A673 (cell line): Measurements from ENCODE around the gene ATRNL1. TPM values are rescaled to one million over a fixed set of nuclear protein-coding genes. Genes with fewer than 3 reads are reported as not detected.
"Not testable (repeated sequence)": the region's sequence is repeated elsewhere in the genome, so short reads cannot be mapped to it uniquely, and the experiment has no call there.

Experiments used
- BruUV-seq: library from RNA; stranded (reverse); fragments of 400-500 nt; replicated peaks from 2 replicates; lab custom pipeline; 2021; lab: Mats Ljungman, UMichigan
- CTCF ChIA-PET: fragments of 300-600 bp; sonication (Branson Sonifier 250); formaldehyde crosslinking; loops from one replicate; lab custom pipeline; 2022; ENCODE audit warnings: antibody characterized with exemption; lab: Charles Lee
- POLR2A ChIA-PET: fragments of 300-600 bp; sonication (Branson Sonifier 250); formaldehyde crosslinking; loops from one replicate; lab custom pipeline; 2022; ENCODE audit warnings: antibody characterized with exemption; ENCODE audit not compliant: low non-redundant PET; lab: Charles Lee
- DNase-seq: peaks from one replicate; pipeline ENCODE4 v3.0.0-alpha.2; 2015; ENCODE audit warnings: low spot score
- H3K27ac ChIP-seq: fragments of 200-600 bp; sonication (generic); 2 replicates; pipeline ENCODE4 v1.5.1; 2016; ENCODE audit warnings: mixed run types, low read depth, mild to moderate bottlenecking, mixed read lengths, antibody characterized with exemption, low read length; ENCODE audit not compliant: poor library complexity, severe bottlenecking
- H3K27me3 ChIP-seq: fragments of 200-600 bp; sonication (generic); replicated peaks from 2 replicates; pipeline ENCODE4 v1.6.1; 2017; ENCODE audit warnings: mixed run types, low read depth, mild to moderate bottlenecking, mixed read lengths, antibody characterized with exemption, low read length; ENCODE audit not compliant: insufficient read depth, poor library complexity
- H3K36me3 ChIP-seq: fragments of 200-600 bp; sonication (generic); 2 replicates; pipeline ENCODE4 v1.6.1; 2016; ENCODE audit warnings: mixed run types, mild to moderate bottlenecking, mixed read lengths, antibody characterized with exemption, low read length; ENCODE audit not compliant: insufficient read depth, poor library complexity, severe bottlenecking
- H3K4me1 ChIP-seq: fragments of 200-600 bp; sonication (generic); 2 replicates; pipeline ENCODE4 v1.6.1; 2017; ENCODE audit warnings: mixed run types, mild to moderate bottlenecking, mixed read lengths, antibody characterized with exemption, low read length; ENCODE audit not compliant: insufficient read depth, poor library complexity, severe bottlenecking
- H3K4me3 ChIP-seq: fragments of 200-600 bp; sonication (generic); 2 replicates; pipeline ENCODE4 v1.5.1; 2016; ENCODE audit warnings: low read depth, mixed run types, mild to moderate bottlenecking, mixed read lengths, low read length; ENCODE audit not compliant: poor library complexity, severe bottlenecking
- H3K9me3 ChIP-seq: fragments of 200-600 bp; sonication (generic); 2 replicates; pipeline ENCODE4 v1.6.1; 2016; ENCODE audit warnings: mixed run types, low read depth, mild to moderate bottlenecking, mixed read lengths, antibody characterized with exemption, low read length; ENCODE audit not compliant: poor library complexity, severe bottlenecking
- EZH2 ChIP-seq: fragments of 200-600 bp; sonication (generic); IDR thresholded peaks from 2 replicates; pipeline ENCODE4 v1.6.1; 2017; ENCODE audit warnings: borderline replicate concordance, low read depth, mild to moderate bottlenecking, mixed read lengths, antibody characterized with exemption, low read length; ENCODE audit not compliant: poor library complexity, severe bottlenecking
- intact Hi-C: fragments of 100-400 bp; cut with micrococcal nuclease; formaldehyde crosslinking; loops from one replicate; pipeline ENCODE4 v1.10.0; 2022; ENCODE audit not compliant: unreplicated experiment
- total RNA-seq: library from RNA; stranded (reverse); gene quantifications from 2 replicates; pipeline ENCODE4 v1.2.3, GENCODE V29; 2021
- TF ChIP-seq, protein P1 (sequence below): fragments of 300-800, 200-600 bp; sonication (generic); conservative IDR thresholded peaks from 2 replicates; pipeline ENCODE4 v1.5.1; 2017; ENCODE audit warnings: low read depth, mild to moderate bottlenecking, antibody characterized with exemption, low read length, moderate library complexity, mixed read lengths

ATRNL1 gene
- total RNA-seq, 1 experiment from 2014 or later, result 3.0 TPM

DNA sequence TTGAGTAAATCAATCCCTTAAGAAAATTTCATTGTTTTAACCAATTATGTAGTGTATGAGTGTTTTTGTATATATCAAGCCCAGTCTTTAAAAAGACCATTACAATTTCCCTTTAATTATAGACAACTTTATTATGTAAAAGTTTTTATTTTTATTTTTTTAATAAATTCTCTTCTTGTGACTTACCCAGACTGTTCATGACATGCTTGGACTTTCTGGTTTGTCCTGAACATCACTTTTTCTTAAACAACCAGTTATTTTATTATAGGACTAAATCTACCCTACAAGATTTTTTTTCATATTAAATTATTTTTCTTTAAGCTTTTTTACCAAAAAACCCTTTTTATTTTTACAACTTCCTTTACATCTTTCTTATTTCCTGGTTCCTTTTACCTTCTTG lies 410.4 kb downstream of the ATRNL1 start:
- CTCF ChIA-PET, result no interaction called here
- BruUV-seq, result no TSS peak
- intact Hi-C loops, result no loop called here

GRCh38 chr10:115514895-115515294 lies 421.7 kb downstream of the ATRNL1 start:
- no peak overlapping the region for H3K4me3 ChIP-seq
- intact Hi-C loops, result no loop called here
- no peak overlapping the region for H3K27ac ChIP-seq
- POLR2A ChIA-PET, result no interaction called here
- BruUV-seq, result no TSS peak
- no peaks in the 10 kb centered on the region for H3K9me3 ChIP-seq
- H3K27me3 ChIP-seq, result no peaks in the 10 kb centered on the region
- no peaks in the 10 kb centered on the region for H3K4me1 ChIP-seq
- TF ChIP-seq, protein P1, sequence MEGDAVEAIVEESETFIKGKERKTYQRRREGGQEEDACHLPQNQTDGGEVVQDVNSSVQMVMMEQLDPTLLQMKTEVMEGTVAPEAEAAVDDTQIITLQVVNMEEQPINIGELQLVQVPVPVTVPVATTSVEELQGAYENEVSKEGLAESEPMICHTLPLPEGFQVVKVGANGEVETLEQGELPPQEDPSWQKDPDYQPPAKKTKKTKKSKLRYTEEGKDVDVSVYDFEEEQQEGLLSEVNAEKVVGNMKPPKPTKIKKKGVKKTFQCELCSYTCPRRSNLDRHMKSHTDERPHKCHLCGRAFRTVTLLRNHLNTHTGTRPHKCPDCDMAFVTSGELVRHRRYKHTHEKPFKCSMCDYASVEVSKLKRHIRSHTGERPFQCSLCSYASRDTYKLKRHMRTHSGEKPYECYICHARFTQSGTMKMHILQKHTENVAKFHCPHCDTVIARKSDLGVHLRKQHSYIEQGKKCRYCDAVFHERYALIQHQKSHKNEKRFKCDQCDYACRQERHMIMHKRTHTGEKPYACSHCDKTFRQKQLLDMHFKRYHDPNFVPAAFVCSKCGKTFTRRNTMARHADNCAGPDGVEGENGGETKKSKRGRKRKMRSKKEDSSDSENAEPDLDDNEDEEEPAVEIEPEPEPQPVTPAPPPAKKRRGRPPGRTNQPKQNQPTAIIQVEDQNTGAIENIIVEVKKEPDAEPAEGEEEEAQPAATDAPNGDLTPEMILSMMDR, result no peak
- no peak for TF ChIP-seq EZH2
- CTCF ChIA-PET, result no interaction called here
- DNase-seq, result no peak
- H3K36me3 ChIP-seq, result no peaks in the 10 kb centered on the region

More for the DNA sequence above, 410.4 kb downstream of the ATRNL1 start:
- peaks cover 4% of the 10 kb centered on the region for H3K9me3 ChIP-seq
- no peak overlapping the region for H3K4me3 ChIP-seq
- TF ChIP-seq, protein P1, result no peak
- TF ChIP-seq EZH2, result no peak
- no peak overlapping the region for H3K27ac ChIP-seq
- no peaks in the 10 kb centered on the region for H3K36me3 ChIP-seq
- no peak for DNase-seq
- H3K4me1 ChIP-seq, result no peaks in the 10 kb centered on the region
- POLR2A ChIA-PET, result no interaction called here
- no peaks in the 10 kb centered on the region for H3K27me3 ChIP-seq

DNA sequence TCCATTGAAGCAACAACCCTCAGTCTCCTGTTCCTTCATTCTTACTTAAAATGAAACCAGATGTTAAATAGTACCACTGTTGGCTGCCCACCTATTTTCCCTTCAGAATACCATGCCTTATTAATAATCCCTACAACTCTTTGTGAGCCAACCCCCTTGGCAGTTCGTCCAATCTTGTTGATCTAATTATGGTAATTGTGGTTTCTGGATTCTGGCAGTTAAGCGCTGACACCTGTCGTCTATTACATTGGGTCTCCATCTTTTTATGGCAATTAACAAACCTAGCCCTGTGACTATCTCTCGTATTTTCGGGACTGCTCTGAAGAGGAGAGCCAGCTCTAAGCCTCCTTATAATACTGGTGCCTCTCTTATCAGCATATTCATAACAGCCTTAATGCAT lies 432.0 kb downstream of the ATRNL1 start:
- intact Hi-C loops, result no loop called here
- Histone ChIP-seq H3K27ac (no peak overlapping the region), H3K27me3 (peaks cover 10% of the 10 kb centered on the region), H3K36me3 (no peaks in the 10 kb centered on the region), H3K9me3 (no peaks in the 10 kb centered on the region), H3K4me3 (no peak overlapping the region), H3K4me1 (no peaks in the 10 kb centered on the region)
- no TSS peak for BruUV-seq
- TF ChIP-seq EZH2, result no peak
- TF ChIP-seq, protein P1, result no peak
- ChIA-PET POLR2A (no interaction called here), CTCF (no interaction called here)
- DNase-seq, result peak; percentile 0

DNA sequence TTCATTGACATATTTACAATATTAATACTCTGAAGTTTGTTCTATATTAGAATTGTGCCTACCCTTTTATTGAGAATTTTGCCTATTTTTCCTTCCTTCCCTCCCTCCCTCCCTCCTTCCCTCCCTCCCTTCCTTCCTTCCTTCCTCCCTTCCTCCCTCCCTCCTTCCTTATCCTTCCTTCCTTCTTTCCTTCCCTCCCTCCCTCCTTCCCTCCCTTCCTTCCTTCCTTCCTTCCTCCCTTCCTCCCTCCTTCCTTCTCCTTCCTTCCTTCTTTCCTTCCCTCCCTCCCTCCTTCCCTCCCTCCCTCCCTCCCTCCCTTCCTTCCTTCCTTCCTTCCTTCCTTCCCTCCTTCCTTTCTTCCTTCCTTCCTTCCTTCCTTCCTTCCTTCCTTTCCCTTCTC lies 434.5 kb downstream of the ATRNL1 start:
- H3K4me3 ChIP-seq, H3K4me1 ChIP-seq, H3K27ac ChIP-seq, intact Hi-C loops, H3K9me3 ChIP-seq, POLR2A ChIA-PET, CTCF ChIA-PET, H3K27me3 ChIP-seq, DNase-seq, H3K36me3 ChIP-seq, BruUV-seq: not testable (repeated sequence)

GRCh38 chr10:115536401-115536800 lies 443.2 kb downstream of the ATRNL1 start:
- H3K9me3 ChIP-seq, H3K4me1 ChIP-seq, DNase-seq, H3K36me3 ChIP-seq, BruUV-seq, H3K4me3 ChIP-seq, POLR2A ChIA-PET, CTCF ChIA-PET, intact Hi-C loops, H3K27me3 ChIP-seq, H3K27ac ChIP-seq: not testable (repeated sequence)
